ACC112 (cell line): ENCODE results near the gene PTGES3.
A peak's percentile ranks its signal among the peaks of the same experiment; 100 is the strongest.

Experiments
- H2AFZ ChIP-seq: fragments of 200-600 bp; sonication (generic); one replicate; pipeline ENCODE4 v1.6.0; 2017; ENCODE audit warnings: antibody characterized with exemption, low read length; ENCODE audit not compliant: unreplicated experiment
- H3K27ac ChIP-seq: fragments of 200-600 bp; sonication (generic); 2 replicates; pipeline ENCODE4 v1.5.1; 2014; ENCODE audit warnings: low read depth, mild to moderate bottlenecking, antibody characterized with exemption, low read length, moderate library complexity
- H3K27me3 ChIP-seq: fragments of 200-600 bp; sonication (generic); 2 replicates; pipeline ENCODE4 v1.6.1; 2014; ENCODE audit warnings: mild to moderate bottlenecking, antibody characterized with exemption, low read length, moderate library complexity, mixed read lengths; ENCODE audit not compliant: insufficient read depth
- H3K36me3 ChIP-seq: fragments of 200-600 bp; sonication (generic); 2 replicates; pipeline ENCODE4 v1.6.1; 2016; ENCODE audit warnings: mild to moderate bottlenecking, antibody characterized with exemption, low read length, moderate library complexity, mixed read lengths; ENCODE audit not compliant: insufficient read depth
- H3K4me1 ChIP-seq: fragments of 200-600 bp; sonication (generic); one replicate; pipeline ENCODE4 v1.6.1; 2016; ENCODE audit warnings: low read length, mixed read lengths; ENCODE audit not compliant: insufficient read depth, unreplicated experiment, control insufficient read depth
- H3K4me3 ChIP-seq: fragments of 200-600 bp; sonication (generic); 2 replicates; pipeline ENCODE4 v1.5.1; 2014; ENCODE audit warnings: mild to moderate bottlenecking, low read depth, low read length
- H3K79me2 ChIP-seq: fragments of 200-600 bp; sonication (generic); one replicate; pipeline ENCODE4 v1.6.0; 2016; ENCODE audit warnings: low read length; ENCODE audit not compliant: control insufficient read depth, unreplicated experiment, insufficient read depth

PTGES3 gene

GRCh38 chr12:56679883-56680575 is 8.1 kb downstream of the PTGES3 start:
- Histone ChIP-seq H2AFZ (no peak overlapping the region), H3K36me3 (no peaks in the 10 kb centered on the region)

GRCh38 chr12:56678852-56679251 is 9.2 kb downstream of the PTGES3 start:
- Histone ChIP-seq H3K4me3 (no peak overlapping the region), H3K4me1 (no peaks in the 10 kb centered on the region), H3K27me3 (no peaks in the 10 kb centered on the region), H2AFZ (no peak overlapping the region), H3K79me2 (peaks cover 95% of the 10 kb centered on the region), H3K36me3 (peaks cover 4% of the 10 kb centered on the region), H3K27ac (no peak overlapping the region)

More at GRCh38 chr12:56679883-56680575, 8.1 kb downstream of the PTGES3 start:
- no peaks in the 10 kb centered on the region for H3K27me3 ChIP-seq
- H3K4me3 ChIP-seq: no peak overlapping the region
- H3K27ac ChIP-seq: no peak overlapping the region
- no peaks in the 10 kb centered on the region for H3K4me1 ChIP-seq
- peaks cover 99% of the 10 kb centered on the region for H3K79me2 ChIP-seq

DNA sequence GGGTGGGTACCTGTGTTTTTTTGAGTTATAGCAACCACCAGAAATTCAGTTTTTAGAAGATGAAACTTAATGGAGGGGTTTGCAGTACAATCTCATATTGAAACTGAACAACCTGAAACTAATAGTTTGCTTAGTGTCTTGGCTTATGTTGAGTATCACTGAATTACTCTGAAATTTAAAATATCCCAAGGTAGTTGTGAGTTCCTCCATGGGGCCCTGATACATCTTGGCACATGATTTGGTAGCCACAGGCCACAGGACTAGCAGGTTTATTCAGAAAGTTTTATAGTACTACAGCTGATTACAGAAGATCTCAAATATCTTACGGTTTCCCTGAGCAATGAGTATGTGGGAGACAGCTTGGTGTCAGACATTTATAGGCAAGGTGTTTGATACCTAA is 10.4 kb downstream of the PTGES3 start:
- Histone ChIP-seq H2AFZ (no peak overlapping the region), H3K4me1 (no peaks in the 10 kb centered on the region), H3K4me3 (no peak overlapping the region), H3K27me3 (no peaks in the 10 kb centered on the region), H3K36me3 (peaks cover 10% of the 10 kb centered on the region), H3K27ac (peak overlapping the region; percentile 45; the same call in 1 of the 2 replicates), H3K79me2 (peaks cover 93% of the 10 kb centered on the region)

DNA sequence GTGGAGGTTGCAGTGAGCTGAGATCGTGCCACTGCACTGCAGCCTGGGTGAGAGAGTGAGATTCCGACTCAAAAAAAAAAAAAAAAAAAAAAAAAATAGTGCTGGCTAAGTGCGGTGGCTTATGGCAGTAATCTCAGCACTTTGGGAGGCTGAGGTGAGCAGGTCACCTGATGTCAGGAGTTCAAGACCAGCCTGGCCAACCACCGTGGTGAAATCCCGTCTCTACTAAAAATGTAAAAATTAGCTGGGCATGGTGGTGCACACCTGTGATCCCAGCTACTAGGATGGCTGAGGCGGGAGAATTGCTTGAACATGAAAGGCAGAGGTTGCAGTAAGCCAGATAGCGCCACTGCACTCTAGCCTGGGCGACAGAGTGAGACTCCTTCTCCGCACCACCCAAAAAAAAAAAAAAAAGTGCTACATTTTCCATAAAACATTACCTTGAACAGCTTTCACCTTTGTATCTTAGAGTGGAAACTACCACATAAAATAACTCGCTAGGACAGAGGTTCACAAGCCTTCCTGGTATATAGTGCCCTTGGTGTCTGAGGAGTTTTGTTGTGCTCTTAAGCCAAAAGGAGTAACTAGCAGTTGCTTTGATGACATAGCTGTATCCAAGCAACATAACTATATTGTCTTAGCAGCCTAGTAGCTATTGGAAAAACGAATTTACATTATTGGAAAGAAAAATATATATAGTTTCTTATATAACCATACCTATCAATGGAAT is 11.1 kb downstream of the PTGES3 start:
- Histone ChIP-seq H3K36me3 (peaks cover 16% of the 10 kb centered on the region), H3K4me1 (no peaks in the 10 kb centered on the region), H3K4me3 (no peak overlapping the region), H3K27ac (peak overlapping the region; percentile 45; the same call in 1 of the 2 replicates), H2AFZ (no peak overlapping the region), H3K79me2 (peaks cover 93% of the 10 kb centered on the region), H3K27me3 (no peaks in the 10 kb centered on the region)

GRCh38 chr12:56671608-56672007 is 16.5 kb downstream of the PTGES3 start:
- H2AFZ ChIP-seq: no peak overlapping the region
- H3K79me2 ChIP-seq: peaks cover 66% of the 10 kb centered on the region
- H3K4me1 ChIP-seq: peaks cover 10% of the 10 kb centered on the region
- no peaks in the 10 kb centered on the region for H3K27me3 ChIP-seq
- no peak overlapping the region for H3K27ac ChIP-seq
- peaks cover 44% of the 10 kb centered on the region for H3K36me3 ChIP-seq
- H3K4me3 ChIP-seq: no peak overlapping the region

GRCh38 chr12:56670836-56671235 is 17.2 kb downstream of the PTGES3 start:
- no peaks in the 10 kb centered on the region for H3K27me3 ChIP-seq
- H3K27ac ChIP-seq: no peak overlapping the region
- H3K4me3 ChIP-seq: no peak overlapping the region
- H2AFZ ChIP-seq: no peak overlapping the region
- peaks cover 51% of the 10 kb centered on the region for H3K36me3 ChIP-seq
- H3K79me2 ChIP-seq: peaks cover 58% of the 10 kb centered on the region
- peaks cover 10% of the 10 kb centered on the region for H3K4me1 ChIP-seq

DNA sequence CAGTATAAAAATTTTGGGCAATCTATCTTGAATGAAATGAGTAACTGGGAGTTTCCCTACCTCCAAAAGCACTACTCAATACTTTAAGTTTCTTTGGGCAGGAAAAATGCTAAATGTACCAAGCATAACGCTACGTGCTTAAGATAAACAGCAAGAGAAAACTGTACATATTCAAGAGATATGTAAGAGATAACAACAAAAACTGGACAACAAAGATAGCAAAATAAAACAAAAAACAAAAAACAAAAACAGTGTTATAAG is 20.0 kb downstream of the PTGES3 start:
- Histone ChIP-seq H2AFZ (no peak overlapping the region), H3K79me2 (peaks cover 38% of the 10 kb centered on the region), H3K36me3 (peaks cover 61% of the 10 kb centered on the region)

DNA sequence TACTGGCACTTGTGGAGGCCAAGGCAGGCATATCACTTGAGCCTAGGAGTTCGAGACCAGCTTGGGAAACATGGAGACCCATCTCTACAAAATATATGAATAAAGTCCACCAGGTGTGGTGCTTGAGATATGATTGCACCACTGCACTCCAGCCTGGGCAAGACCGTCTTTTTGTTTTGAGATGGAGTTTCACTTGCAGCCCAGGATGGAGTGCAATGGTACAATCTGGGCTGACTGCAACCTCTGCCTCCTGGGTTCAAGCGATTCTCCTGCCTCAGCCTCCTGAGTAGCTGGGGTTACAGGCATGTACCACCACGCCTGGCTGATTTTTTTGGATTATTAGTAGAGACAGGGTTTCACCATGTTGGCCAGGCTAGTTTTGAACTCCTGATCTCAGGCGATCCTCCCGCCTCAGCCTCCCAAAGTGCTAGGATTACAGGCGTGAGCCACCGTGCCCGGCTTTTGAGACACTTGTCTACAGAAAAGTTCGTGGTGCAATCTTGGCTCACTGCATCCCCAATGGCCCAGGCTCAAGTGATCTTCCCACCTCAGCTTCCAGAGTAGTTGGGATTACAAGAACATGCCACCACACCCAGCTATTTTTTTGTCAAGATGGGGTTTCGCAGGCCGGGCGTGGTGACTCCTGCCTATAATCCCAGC is 26.0 kb downstream of the PTGES3 start:
- Histone ChIP-seq H3K36me3 (peaks cover 26% of the 10 kb centered on the region), H3K79me2 (no peaks in the 10 kb centered on the region), H3K27me3 (no peaks in the 10 kb centered on the region), H3K27ac (no peak overlapping the region), H2AFZ (no peak overlapping the region), H3K4me1 (no peaks in the 10 kb centered on the region), H3K4me3 (no peak overlapping the region)

More for the DNA sequence above, 20.0 kb downstream of the PTGES3 start:
- peaks cover 10% of the 10 kb centered on the region for H3K4me1 ChIP-seq
- no peak overlapping the region for H3K4me3 ChIP-seq
- no peak overlapping the region for H3K27ac ChIP-seq
- H3K27me3 ChIP-seq: no peaks in the 10 kb centered on the region

- Histone ChIP-seq H3K4me1 (no peaks in the 10 kb centered on the region), H3K79me2 (no peaks in the 10 kb centered on the region), H2AFZ (no peak overlapping the region), H3K27me3 (no peaks in the 10 kb centered on the region), H3K4me3 (no peak overlapping the region), H3K36me3 (peaks cover 25% of the 10 kb centered on the region), H3K27ac (no peak overlapping the region)
Observed at GRCh38 chr12:56661560-56661959, 26.5 kb downstream of the PTGES3 start.

GRCh38 chr12:56658921-56659320 is 29.2 kb downstream of the PTGES3 start:
- H3K4me3 ChIP-seq: no peak overlapping the region
- H3K79me2 ChIP-seq: no peaks in the 10 kb centered on the region
- H3K27ac ChIP-seq: no peak overlapping the region
- no peaks in the 10 kb centered on the region for H3K4me1 ChIP-seq
- H3K36me3 ChIP-seq: peaks cover 8% of the 10 kb centered on the region; the same call in 1 of the 2 replicates
- no peak overlapping the region for H2AFZ ChIP-seq
- H3K27me3 ChIP-seq: no peaks in the 10 kb centered on the region
